ENCODE measurements around the gene FADS2.

The FADS2 gene

GRCh38 chr11:61810671-61811175 is 17.4 kb upstream of the FADS2 start:
- H3K9me3 ChIP-seq (replicated peaks; ENCODE audit: insufficient read depth, low read length) = no peaks in the 10 kb centered on the region
- DNase-seq = no peak
- no peak overlapping the region for H3K27ac ChIP-seq (ENCODE audit: low read length)
- no peak overlapping the region for H3K4me3 ChIP-seq (ENCODE audit: low read length)
- H3K79me2 ChIP-seq (ENCODE audit: low read length) = no peaks in the 10 kb centered on the region
- no peak overlapping the region for H2AFZ ChIP-seq (ENCODE audit: low read length)
- no peaks in the 10 kb centered on the region for H3K36me3 ChIP-seq (replicated peaks; ENCODE audit: insufficient read depth, low read length)
- no peaks in the 10 kb centered on the region for H3K4me1 ChIP-seq (ENCODE audit: low read length)
- H3K4me2 ChIP-seq (ENCODE audit: low read depth, low read length) = no peak overlapping the region
- TF ChIP-seq, protein P1, sequence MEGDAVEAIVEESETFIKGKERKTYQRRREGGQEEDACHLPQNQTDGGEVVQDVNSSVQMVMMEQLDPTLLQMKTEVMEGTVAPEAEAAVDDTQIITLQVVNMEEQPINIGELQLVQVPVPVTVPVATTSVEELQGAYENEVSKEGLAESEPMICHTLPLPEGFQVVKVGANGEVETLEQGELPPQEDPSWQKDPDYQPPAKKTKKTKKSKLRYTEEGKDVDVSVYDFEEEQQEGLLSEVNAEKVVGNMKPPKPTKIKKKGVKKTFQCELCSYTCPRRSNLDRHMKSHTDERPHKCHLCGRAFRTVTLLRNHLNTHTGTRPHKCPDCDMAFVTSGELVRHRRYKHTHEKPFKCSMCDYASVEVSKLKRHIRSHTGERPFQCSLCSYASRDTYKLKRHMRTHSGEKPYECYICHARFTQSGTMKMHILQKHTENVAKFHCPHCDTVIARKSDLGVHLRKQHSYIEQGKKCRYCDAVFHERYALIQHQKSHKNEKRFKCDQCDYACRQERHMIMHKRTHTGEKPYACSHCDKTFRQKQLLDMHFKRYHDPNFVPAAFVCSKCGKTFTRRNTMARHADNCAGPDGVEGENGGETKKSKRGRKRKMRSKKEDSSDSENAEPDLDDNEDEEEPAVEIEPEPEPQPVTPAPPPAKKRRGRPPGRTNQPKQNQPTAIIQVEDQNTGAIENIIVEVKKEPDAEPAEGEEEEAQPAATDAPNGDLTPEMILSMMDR (IDR thresholded peaks at IDR 0.05; ENCODE audit: low read length) = no peak
- no peak for TF ChIP-seq EZH2 (optimal IDR thresholded peaks at IDR 0.05; ENCODE audit: low read depth, low read length)
- no peak for TF ChIP-seq EZH2phosphoT487 (IDR thresholded peaks at IDR 0.05; ENCODE audit: low read length)
- H3K9me2 ChIP-seq (replicated peaks; ENCODE audit: insufficient read depth, low read length) = no peaks in the 10 kb centered on the region
- H3K27me3 ChIP-seq (replicated peaks; ENCODE audit: insufficient read depth, low read length) = no peaks in the 10 kb centered on the region
- H4K20me1 ChIP-seq (ENCODE audit: insufficient read depth, low read length) = no peaks in the 10 kb centered on the region
- H3K9ac ChIP-seq (ENCODE audit: low read length) = no peak overlapping the region
- 0 out of 2 replicates have a peak, but pooled peaks cover 3% of the 10 kb centered on the region for H3F3A ChIP-seq (ENCODE audit: insufficient read depth, low read length)

DNA sequence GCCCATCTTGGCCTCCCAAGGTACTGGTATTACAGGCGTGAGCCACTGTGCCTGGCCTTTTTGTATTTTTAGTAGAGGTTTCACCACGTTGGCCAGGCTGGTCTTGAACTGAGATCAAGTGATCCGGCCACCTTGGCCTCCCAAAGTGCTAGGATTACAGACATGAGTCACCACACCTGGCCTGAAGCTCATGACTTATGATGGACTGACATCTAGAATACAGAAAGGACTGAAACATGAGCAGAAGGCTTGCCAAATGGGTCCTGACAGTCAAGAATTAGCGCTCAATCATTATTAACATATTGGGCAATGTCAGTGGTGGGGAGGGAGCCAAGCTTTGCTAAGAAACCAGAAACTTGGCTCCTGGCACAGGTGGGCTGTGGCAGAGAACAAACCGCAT is 16.3 kb upstream of the FADS2 start:
- no peak overlapping the region for H2AFZ ChIP-seq (ENCODE audit: low read length)
- H3K27ac ChIP-seq (ENCODE audit: low read length) = no peak overlapping the region
- no peaks in the 10 kb centered on the region for H3K4me1 ChIP-seq (ENCODE audit: low read length)
- DNase-seq = no peak
- H3K4me3 ChIP-seq (ENCODE audit: low read length) = no peak overlapping the region
- H3K36me3 ChIP-seq (replicated peaks; ENCODE audit: insufficient read depth, low read length) = no peaks in the 10 kb centered on the region
- H3K4me2 ChIP-seq (ENCODE audit: low read depth, low read length) = no peak overlapping the region
- H3K9ac ChIP-seq (ENCODE audit: low read length) = no peak overlapping the region
- peaks cover 9% of the 10 kb centered on the region; the same call in 1 of the 2 replicates for H3F3A ChIP-seq (ENCODE audit: insufficient read depth, low read length)
- TF ChIP-seq EZH2phosphoT487 (IDR thresholded peaks at IDR 0.05; ENCODE audit: low read length) (no peak), EZH2 (optimal IDR thresholded peaks at IDR 0.05; ENCODE audit: low read depth, low read length) (no peak)
- TF ChIP-seq, protein P1 (IDR thresholded peaks at IDR 0.05; ENCODE audit: low read length) = no peak
- no peaks in the 10 kb centered on the region for H3K9me3 ChIP-seq (replicated peaks; ENCODE audit: insufficient read depth, low read length)
- no peaks in the 10 kb centered on the region for H3K79me2 ChIP-seq (ENCODE audit: low read length)
- no peaks in the 10 kb centered on the region for H3K27me3 ChIP-seq (replicated peaks; ENCODE audit: insufficient read depth, low read length)
- H3K9me2 ChIP-seq (replicated peaks; ENCODE audit: insufficient read depth, low read length) = no peaks in the 10 kb centered on the region
- no peaks in the 10 kb centered on the region for H4K20me1 ChIP-seq (ENCODE audit: insufficient read depth, low read length)

GRCh38 chr11:61812736-61813411 is 15.2 kb upstream of the FADS2 start:
- H3K4me2 ChIP-seq (ENCODE audit: low read depth, low read length) = no peak overlapping the region
- H3K27ac ChIP-seq (ENCODE audit: low read length) = no peak overlapping the region
- no peaks in the 10 kb centered on the region for H3K36me3 ChIP-seq (replicated peaks; ENCODE audit: insufficient read depth, low read length)

More at GRCh38 chr11:61812736-61813411, 15.2 kb upstream of the FADS2 start:
- H3F3A ChIP-seq (ENCODE audit: insufficient read depth, low read length) = peaks cover 17% of the 10 kb centered on the region
- H3K4me1 ChIP-seq (ENCODE audit: low read length) = no peaks in the 10 kb centered on the region
- 0 out of 2 replicates have a peak, but pooled peaks cover 4% of the 10 kb centered on the region for H3K27me3 ChIP-seq (replicated peaks; ENCODE audit: insufficient read depth, low read length)
- H3K9ac ChIP-seq (ENCODE audit: low read length) = no peak overlapping the region
- H3K9me3 ChIP-seq (replicated peaks; ENCODE audit: insufficient read depth, low read length) = no peaks in the 10 kb centered on the region
- H3K4me3 ChIP-seq (ENCODE audit: low read length) = no peak overlapping the region
- TF ChIP-seq, protein P1 (IDR thresholded peaks at IDR 0.05; ENCODE audit: low read length) = no peak
- TF ChIP-seq EZH2phosphoT487 (IDR thresholded peaks at IDR 0.05; ENCODE audit: low read length) = no peak
- no peak for TF ChIP-seq EZH2 (optimal IDR thresholded peaks at IDR 0.05; ENCODE audit: low read depth, low read length)
- no peaks in the 10 kb centered on the region for H4K20me1 ChIP-seq (ENCODE audit: insufficient read depth, low read length)
- H2AFZ ChIP-seq (ENCODE audit: low read length) = no peak overlapping the region
- no peak for DNase-seq
- no peaks in the 10 kb centered on the region for H3K9me2 ChIP-seq (replicated peaks; ENCODE audit: insufficient read depth, low read length)
- H3K79me2 ChIP-seq (ENCODE audit: low read length) = no peaks in the 10 kb centered on the region
